Measurements from ENCODE around the gene RXRA. TPM values are rescaled to one million over a fixed set of nuclear protein-coding genes. Genes with fewer than 3 reads are reported as not detected.
A peak's percentile ranks its signal among the peaks of the same experiment; 100 is the strongest.

RXRA gene
- total and polyA plus RNA-seq, 2 of the 13 experiments (the other 11 are each of a cell fraction or from before 2014, with no cell fraction given), result 18.9 to 29.2 TPM

DNA sequence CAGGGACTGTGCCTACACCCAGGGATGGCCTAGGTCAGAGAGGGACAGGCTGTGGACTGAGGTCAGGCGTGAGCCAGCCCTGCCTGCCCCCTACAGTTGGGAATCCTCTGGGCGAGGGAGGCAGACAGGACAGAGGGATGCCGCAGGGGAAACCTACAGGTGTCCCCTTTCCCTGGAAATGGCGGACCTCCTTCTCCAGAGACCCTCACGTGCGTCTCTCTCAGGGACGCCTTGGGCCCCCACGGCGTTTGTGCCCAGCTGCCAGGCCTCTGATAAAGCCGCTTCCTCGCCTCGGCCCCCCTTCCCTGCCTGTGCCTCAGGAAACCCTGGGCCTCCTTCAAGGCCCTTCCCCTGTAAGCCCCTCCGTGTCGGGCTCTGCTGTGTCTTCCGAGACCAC, 129.3 kb downstream of the RXRA start:
- Histone ChIP-seq H4K20me1 (ENCODE audit: insufficient read depth, low read length) (no peaks in the 10 kb centered on the region), H3K4me3 (replicated peaks in 1 of 3; ENCODE audit: insufficient read depth in 1 of 3, low read depth in 2 of 3, low read length in 3 of 3) (no peak overlapping the region), H3K36me3 (replicated peaks in 1 of 2; ENCODE audit: control insufficient read depth in 1 of 2, insufficient read depth in 2 of 2, low read length in 2 of 2) (no peaks in the 10 kb centered on the region), H2AFZ (ENCODE audit: low read length) (no peak overlapping the region), H3K79me2 (ENCODE audit: insufficient read depth, low read length) (no peaks in the 10 kb centered on the region), H3K9me3 (ENCODE audit: low read length) (no peaks in the 10 kb centered on the region), H3K4me2 (ENCODE audit: low read depth, low read length) (no peak overlapping the region), H3K27me3 (ENCODE audit: control insufficient read depth in 1 of 2, insufficient read depth in 2 of 2, low read length in 2 of 2) (peaks cover 2 to 43% of the 10 kb centered on the region in 2 experiments; a peak in 4 of 5 replicates), H3K4me1 (ENCODE audit: insufficient read depth, low read length) (no peaks in the 10 kb centered on the region), H3K9ac (ENCODE audit: insufficient read depth, low read depth, low read length) (no peak overlapping the region), H3K27ac (ENCODE audit: extremely low read length, insufficient read depth, low read length) (no peak overlapping the region)
- DNase-seq (ENCODE audit: low spot score) (no peak), FAIRE-seq (no peak), ATAC-seq (peak; percentile 23; the same call in 1 of the 3 replicates)
- ChIA-PET CTCF (ENCODE audit: low intra/inter-chr PET ratio, low total read pairs) (no interaction called here), POLR2A (no interaction called here)
- BruUV-seq (replicated peaks), result no TSS peak
- no peak for TF ChIP-seq ZNF772 (CRISPR knock-in tag; IDR thresholded peaks at IDR 0.05)
- no peak for TF ChIP-seq DR1 (CRISPR knock-in tag; IDR thresholded peaks at IDR 0.05)
- TF ChIP-seq ZNF788 (CRISPR knock-in tag; IDR thresholded peaks at IDR 0.05; ENCODE audit: borderline replicate concordance), result no peak
- no peak for TF ChIP-seq GABPA (IDR thresholded peaks at IDR 0.05; ENCODE audit: low read depth, low read length)
- no peak for TF ChIP-seq GABPA (CRISPR knock-in tag; IDR thresholded peaks at IDR 0.05; ENCODE audit: low read depth)
- no peak for TF ChIP-seq AHDC1 (CRISPR knock-in tag; IDR thresholded peaks at IDR 0.05; ENCODE audit: borderline replicate concordance)
- no peak for TF ChIP-seq ZNF691 (CRISPR knock-in tag; IDR thresholded peaks at IDR 0.05; ENCODE audit: borderline replicate concordance, low read depth)
- no peak for TF ChIP-seq CHD2 (IDR thresholded peaks at IDR 0.05; ENCODE audit: low read depth, low read length)
- TF ChIP-seq ZNF263 (CRISPR knock-in tag; IDR thresholded peaks at IDR 0.05), result no peak
- no peak for TF ChIP-seq KAT2B (IDR thresholded peaks at IDR 0.05; ENCODE audit: borderline replicate concordance, low read depth, low read length)
- no peak for TF ChIP-seq GATAD2A (CRISPR knock-in tag; IDR thresholded peaks at IDR 0.05)
- no peak for TF ChIP-seq KLF13 (CRISPR knock-in tag; IDR thresholded peaks at IDR 0.05)
- TF ChIP-seq, protein P1, sequence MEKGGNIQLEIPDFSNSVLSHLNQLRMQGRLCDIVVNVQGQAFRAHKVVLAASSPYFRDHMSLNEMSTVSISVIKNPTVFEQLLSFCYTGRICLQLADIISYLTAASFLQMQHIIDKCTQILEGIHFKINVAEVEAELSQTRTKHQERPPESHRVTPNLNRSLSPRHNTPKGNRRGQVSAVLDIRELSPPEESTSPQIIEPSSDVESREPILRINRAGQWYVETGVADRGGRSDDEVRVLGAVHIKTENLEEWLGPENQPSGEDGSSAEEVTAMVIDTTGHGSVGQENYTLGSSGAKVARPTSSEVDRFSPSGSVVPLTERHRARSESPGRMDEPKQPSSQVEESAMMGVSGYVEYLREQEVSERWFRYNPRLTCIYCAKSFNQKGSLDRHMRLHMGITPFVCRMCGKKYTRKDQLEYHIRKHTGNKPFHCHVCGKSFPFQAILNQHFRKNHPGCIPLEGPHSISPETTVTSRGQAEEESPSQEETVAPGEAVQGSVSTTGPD (CRISPR knock-in tag; IDR thresholded peaks at IDR 0.05), result no peak
- no peak for TF ChIP-seq ERF (CRISPR knock-in tag; IDR thresholded peaks at IDR 0.05)
- no peak for TF ChIP-seq ZNF709 (CRISPR knock-in tag; IDR thresholded peaks at IDR 0.05)
- in situ Hi-C loops (cut with HindIII; ENCODE audit: extremely low pct_ligation_motif_present, low pct_unique_long_range_greater_than_20kb) (loop anchor here (10.0 kb wide), 1 partner anchor 279 kb away; no protein-coding TSS in a partner anchor), intact Hi-C loops (cut with micrococcal nuclease; ENCODE audit: unreplicated experiment) (no loop called here)
- 70% methylated on average over 7 of the region's 15 CpGs for WGBS (ENCODE audit: low lambda C conversion rate)
